Lung (tissue), 12 donors: ENCODE data around the gene POU4F2. TPM values are rescaled to one million over a fixed set of nuclear protein-coding genes. Genes with fewer than 3 reads are reported as not detected.
A peak's percentile ranks its signal among the peaks of the same experiment; 100 is the strongest.

Source experiments
- ATAC-seq: fragments of 200-7000 bp; cut with Tn5 transposase; one replicate; pipeline ENCODE4 v1.9.1; 2020; ENCODE audit warnings: moderate number of reproducible peaks; ENCODE audit not compliant: insufficient read depth, low FRiP score
- DNase-seq, 3 donors: peaks; one replicate each; pipeline ENCODE4 v3.0.0-alpha.2; 2013 to 2017
- H3K27ac ChIP-seq, 2 donors: one replicate each; pipeline ENCODE4 v1.5.1; 2013; ENCODE audit warnings: mild to moderate bottlenecking in 2 of 2, moderate library complexity in 2 of 2, control low read depth in 1 of 2, inconsistent platforms in 1 of 2, low read depth in 1 of 2, low read length in 1 of 2
- H3K27me3 ChIP-seq, 3 donors: one replicate each; pipeline ENCODE4 v1.5.1; 2013; ENCODE audit warnings: low read length in 2 of 3; ENCODE audit not compliant: control insufficient read depth in 3 of 3, insufficient read depth in 3 of 3
- H3K36me3 ChIP-seq, 4 donors: one replicate each; pipeline ENCODE4 v1.5.1; 2013; ENCODE audit warnings: low read length in 4 of 4, mild to moderate bottlenecking in 1 of 4, moderate library complexity in 1 of 4; ENCODE audit not compliant: control insufficient read depth in 4 of 4, insufficient read depth in 4 of 4
- H3K4me1 ChIP-seq, 5 donors: one replicate each; pipeline ENCODE4 v1.5.1; 2013; ENCODE audit warnings: low read length in 5 of 5, mild to moderate bottlenecking in 2 of 5, moderate library complexity in 1 of 5; ENCODE audit not compliant: control insufficient read depth in 5 of 5, insufficient read depth in 5 of 5
- H3K4me3 ChIP-seq: one replicate; pipeline ENCODE4 v1.5.1; 2013; ENCODE audit warnings: mild to moderate bottlenecking, control low read depth, moderate library complexity
- H3K9ac ChIP-seq, 2 donors: one replicate each; pipeline ENCODE4 v1.5.1; 2013; ENCODE audit warnings: low read length in 2 of 2, control low read depth in 1 of 2; ENCODE audit not compliant: insufficient read depth in 1 of 2
- H3K9me3 ChIP-seq, 4 donors: one replicate each; pipeline ENCODE4 v1.5.1; 2013; ENCODE audit warnings: low read length in 3 of 4, mild to moderate bottlenecking in 1 of 4, moderate library complexity in 1 of 4; ENCODE audit not compliant: control insufficient read depth in 4 of 4, insufficient read depth in 3 of 4
- CTCF ChIP-seq: IDR thresholded peaks from 2 replicates; pipeline ENCODE4 v1.5.1; 2012; ENCODE audit warnings: mild to moderate bottlenecking; ENCODE audit errors: control extremely low read depth, extremely low read depth
- WGBS, 2 donors: extraction: QIAGEN DNeasy Blood & Tissue Kit; methylation state at CpG; one replicate each; pipeline ENCODE4 v1.1.7; 2013; 5-methylcytosine and 5-hydroxymethylcytosine counted together
- polyA plus RNA-seq, 2 donors: library from polyadenylated mRNA; stranded (reverse); fragments of 200-250 nt; gene quantifications; one replicate each; pipeline ENCODE4 v1.2.1, GENCODE V29; 2013
- total RNA-seq, 2 donors: library from RNA; depleted of rRNA in 1 of 2; stranded (reverse); fragments of >200 nt in 1 of 2; gene quantifications; one replicate each; pipeline ENCODE4 v1.2.1, GENCODE V29; 2014 to 2021
- donor health status: control.
- donor health status: control.
- donor health status: Bipolar disorder and iron deficiency.
- donor health status: healthy.
- donor health status: DM: yes; HTN: yes; CAD: no.

The POU4F2 gene
- total and polyA plus RNA-seq, 4 donors: 0.06 TPM; not detected in 3

- H3K27me3 ChIP-seq: peaks cover 12 to 97% (median 84%) of the 10 kb centered on the region in 3 donors
- 1% methylated on average over 4 of the region's 4 CpGs for WGBS, 2 donors
Measured at GRCh38 chr4:146650034-146650433, 11.3 kb downstream of the POU4F2 start.

DNA sequence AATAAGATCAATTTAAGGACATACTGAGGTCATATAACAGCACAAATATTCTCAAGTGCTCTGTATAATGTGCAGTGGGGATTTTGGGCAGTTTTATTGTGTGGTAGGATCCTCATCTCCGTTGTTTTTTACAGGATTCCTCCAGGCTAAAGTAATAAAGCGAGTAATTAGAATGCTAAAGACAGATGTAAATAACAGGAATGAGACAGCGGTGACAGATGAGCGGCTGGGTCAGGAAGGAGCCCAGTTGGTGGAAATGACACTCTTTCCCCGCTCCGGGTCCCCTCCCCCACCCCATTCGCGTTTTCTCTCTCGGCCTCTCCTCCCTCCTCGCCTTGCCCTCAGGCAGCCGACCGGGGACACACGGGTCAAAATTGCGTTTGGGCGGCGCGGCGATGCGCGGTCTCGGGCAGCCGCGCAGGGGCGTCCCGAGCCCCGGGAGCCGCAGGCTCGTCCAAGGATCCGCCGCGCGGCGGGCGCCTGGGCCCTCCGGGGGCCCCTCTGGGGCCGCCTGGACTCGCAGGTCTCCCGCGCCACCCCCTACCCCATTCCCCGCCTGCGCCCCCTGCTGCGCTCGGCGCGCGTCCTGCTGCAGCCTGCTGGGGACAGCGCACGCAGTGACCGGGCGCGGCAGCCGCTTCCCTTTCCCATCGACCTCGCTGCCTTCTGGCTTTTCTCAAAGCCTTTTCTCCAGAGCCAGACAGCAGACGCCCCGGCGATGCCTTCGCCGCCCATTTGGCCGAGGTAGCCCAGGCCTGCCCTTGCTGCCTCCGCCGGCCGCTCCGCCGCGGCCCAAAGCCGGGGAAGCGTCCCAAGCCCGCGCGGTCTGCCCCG lies 16.2 kb downstream of the POU4F2 start:
- Histone ChIP-seq H3K9ac (no peak overlapping the region), H3K9me3 (no peaks in the 10 kb centered on the region), H3K4me3 (no peak overlapping the region), H3K27me3 (peaks cover 4 to 68% (median 63%) of the 10 kb centered on the region in 3 donors), H3K4me1 (peaks cover 0 to 6% (median 0%) of the 10 kb centered on the region in 5 donors), H3K36me3 (no peaks in the 10 kb centered on the region), H3K27ac (no peak overlapping the region)
- ATAC-seq: no peak
- 1 to 2% methylated on average over 68 to 72 of the region's 72 CpGs for WGBS, 2 donors
- TF ChIP-seq CTCF: no peak
- peak; percentile 46 to 60 (median 59) for DNase-seq

More at GRCh38 chr4:146650034-146650433, 11.3 kb downstream of the POU4F2 start:
- no peak for DNase-seq
- no peak for ATAC-seq
- no peak overlapping the region for H3K27ac ChIP-seq
- H3K9ac ChIP-seq: no peak overlapping the region
- no peaks in the 10 kb centered on the region for H3K36me3 ChIP-seq
- TF ChIP-seq CTCF: no peak
- peaks cover 0 to 5% (median 0%) of the 10 kb centered on the region in 5 donors for H3K4me1 ChIP-seq
- peaks cover 0 to 8% (median 0%) of the 10 kb centered on the region in 4 donors for H3K9me3 ChIP-seq
- no peak overlapping the region for H3K4me3 ChIP-seq

GRCh38 chr4:146655521-146655856 lies 16.8 kb downstream of the POU4F2 start:
- no peak for DNase-seq
- no peak overlapping the region for H3K27ac ChIP-seq
- no peaks in the 10 kb centered on the region for H3K36me3 ChIP-seq
- no peak overlapping the region for H3K4me3 ChIP-seq
- no peak for TF ChIP-seq CTCF
- H3K9ac ChIP-seq: no peak overlapping the region
- H3K27me3 ChIP-seq: peaks cover 4 to 65% (median 60%) of the 10 kb centered on the region in 3 donors
- WGBS, 2 donors: 4 to 13% methylated on average over 9 of the region's 9 CpGs
- H3K9me3 ChIP-seq: no peaks in the 10 kb centered on the region
- no peak for ATAC-seq
- H3K4me1 ChIP-seq: peaks cover 0 to 6% (median 0%) of the 10 kb centered on the region in 5 donors
